Esophagus squamous epithelium (tissue), 4 donors: ENCODE measurements around the gene CRB1.

ENCODE experiments used
- POLR2A ChIP-seq, 4 donors: fragments of 450-650 bp; IDR thresholded peaks; one replicate each; pipeline ENCODE4 v1.6.1; 2017; ENCODE audit warnings: antibody characterized with exemption in 4 of 4, mild to moderate bottlenecking in 4 of 4, moderate library complexity in 3 of 4
- TF ChIP-seq, protein P1 (sequence below), 6 experiments: fragments of 450-650 bp in 4 of 6; fragments of 200-600 bp in 2 of 6; sonication (generic) in 2 of 6; IDR thresholded peaks; one replicate each; pipeline ENCODE4 v1.5.1; 2016 to 2019; ENCODE audit warnings: antibody characterized with exemption in 6 of 6, mild to moderate bottlenecking in 4 of 6, moderate library complexity in 4 of 6

DNA sequence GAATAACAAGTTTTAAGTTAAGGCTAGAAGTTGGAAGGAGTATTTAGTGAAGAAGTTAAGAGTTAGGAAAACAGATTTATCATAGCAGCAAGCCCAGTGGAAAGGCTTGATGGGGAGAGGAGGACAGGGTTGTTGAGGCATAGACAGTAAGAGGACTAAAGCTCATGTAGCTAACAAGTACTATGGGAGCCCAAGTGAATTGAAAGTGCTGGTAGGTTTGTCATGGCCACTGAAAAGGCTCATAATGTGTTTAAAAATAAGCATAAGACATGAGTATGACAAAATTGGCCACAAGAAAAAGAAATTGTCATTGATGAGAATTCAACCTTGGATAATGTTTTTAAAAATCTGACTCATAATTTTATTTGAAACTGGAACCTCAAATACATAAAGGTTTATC, 49.2 kb upstream of the CRB1 start:
- TF ChIP-seq, protein P1, sequence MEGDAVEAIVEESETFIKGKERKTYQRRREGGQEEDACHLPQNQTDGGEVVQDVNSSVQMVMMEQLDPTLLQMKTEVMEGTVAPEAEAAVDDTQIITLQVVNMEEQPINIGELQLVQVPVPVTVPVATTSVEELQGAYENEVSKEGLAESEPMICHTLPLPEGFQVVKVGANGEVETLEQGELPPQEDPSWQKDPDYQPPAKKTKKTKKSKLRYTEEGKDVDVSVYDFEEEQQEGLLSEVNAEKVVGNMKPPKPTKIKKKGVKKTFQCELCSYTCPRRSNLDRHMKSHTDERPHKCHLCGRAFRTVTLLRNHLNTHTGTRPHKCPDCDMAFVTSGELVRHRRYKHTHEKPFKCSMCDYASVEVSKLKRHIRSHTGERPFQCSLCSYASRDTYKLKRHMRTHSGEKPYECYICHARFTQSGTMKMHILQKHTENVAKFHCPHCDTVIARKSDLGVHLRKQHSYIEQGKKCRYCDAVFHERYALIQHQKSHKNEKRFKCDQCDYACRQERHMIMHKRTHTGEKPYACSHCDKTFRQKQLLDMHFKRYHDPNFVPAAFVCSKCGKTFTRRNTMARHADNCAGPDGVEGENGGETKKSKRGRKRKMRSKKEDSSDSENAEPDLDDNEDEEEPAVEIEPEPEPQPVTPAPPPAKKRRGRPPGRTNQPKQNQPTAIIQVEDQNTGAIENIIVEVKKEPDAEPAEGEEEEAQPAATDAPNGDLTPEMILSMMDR (IDR thresholded peaks at IDR 0.05) = no peak
- TF ChIP-seq POLR2A (IDR thresholded peaks at IDR 0.05) = no peak
